Measurements from ENCODE around the gene JAG1.

GRCh38 chr20:10629946-10630650 is 43.7 kb downstream of the JAG1 start:
- TF ChIP-seq CTCF (IDR thresholded peaks at IDR 0.05; ENCODE audit: low read depth, low read length), result no peak
- no peak for TF ChIP-seq EZH2phosphoT487 (IDR thresholded peaks at IDR 0.05; ENCODE audit: low read depth)
